HCT116 (cell line): ENCODE data around the gene CACNA2D3. TPM values are rescaled to one million over a fixed set of nuclear protein-coding genes. Genes with fewer than 3 reads are reported as not detected.

Source experiments
- ATAC-seq: fragments of 200-7000 bp; cut with Tn5 transposase; 2 replicates; pipeline ENCODE4 v1.9.1; 2020; ENCODE audit warnings: mild to moderate bottlenecking, moderate library complexity
- BruUV-seq: library from RNA; stranded (reverse); fragments of 400-500 nt; replicated peaks from 2 replicates; lab custom pipeline; 2021; lab: Mats Ljungman, UMichigan
- CTCF ChIA-PET: fragments of 300-600 bp; sonication (Branson Sonifier 250); formaldehyde crosslinking; loops from one replicate; lab custom pipeline; 2021; ENCODE audit warnings: antibody characterized with exemption; lab: Charles Lee
- POLR2A ChIA-PET: fragments of 300-600, 350-600 bp; sonication (Branson Sonifier 250); formaldehyde crosslinking; loops from one replicate; lab custom pipeline; 2021; ENCODE audit warnings: antibody characterized with exemption; lab: Charles Lee
- RAD21 ChIA-PET, 2 experiments: fragments of 300-600 bp; sonication (Branson Sonifier 250); formaldehyde crosslinking; loops; one replicate each; lab custom pipeline; 2023; ENCODE audit warnings: low total read pairs in 2 of 2; ENCODE audit not compliant: uncharacterized antibody in 2 of 2, unreplicated experiment in 2 of 2, low non-redundant PET in 1 of 2; lab: Charles Lee
- DNase-seq: peaks from one replicate; pipeline ENCODE4 v3.0.0-alpha.2; 2010; ENCODE audit warnings: low read depth, low spot score
- H2AFZ ChIP-seq: fragments of 200-600 bp; shearing (Covaris generic), sonication (generic); 2 replicates; pipeline ENCODE4 v1.6.1; 2017; ENCODE audit warnings: low read depth, mixed run types, mixed read lengths, antibody characterized with exemption, low read length; ENCODE audit not compliant: poor library complexity, severe bottlenecking
- H3K27ac ChIP-seq: 2 replicates; pipeline ENCODE4 v1.5.1; 2012; ENCODE audit warnings: low read depth, low read length
- H3K27me3 ChIP-seq: fragments of 200-600 bp; sonication (generic); 2 replicates; pipeline ENCODE4 v1.6.1; 2016; ENCODE audit warnings: mixed run types, low read length, mixed read lengths; ENCODE audit not compliant: insufficient read depth
- H3K36me3 ChIP-seq, 2 experiments: fragments of 200-500 bp in 1 of 2; fragments of 200-600 bp in 1 of 2; sonication (Bioruptor generic) in 1 of 2; sonication (generic) in 1 of 2; 2 replicates each; pipeline versions ENCODE4 v1.5.1 to v1.6.1; 2014 to 2016; ENCODE audit warnings: low read length in 2 of 2, inconsistent platforms in 1 of 2, mixed read lengths in 1 of 2, mixed run types in 1 of 2; ENCODE audit not compliant: insufficient read depth in 2 of 2, control insufficient read depth in 1 of 2
- H3K4me1 ChIP-seq, 2 experiments: fragments of 200-600 bp in 1 of 2; sonication (generic) in 1 of 2; 2 replicates each; pipeline versions ENCODE4 v1.5.1 to v1.6.1; 2012 to 2017; ENCODE audit warnings: low read length in 2 of 2, inconsistent platforms in 1 of 2, mild to moderate bottlenecking in 1 of 2, mixed read lengths in 1 of 2, mixed run types in 1 of 2, moderate library complexity in 1 of 2; ENCODE audit not compliant: insufficient read depth in 2 of 2, control insufficient read depth in 1 of 2
- H3K4me2 ChIP-seq: fragments of 200-600 bp; sonication (generic); 2 replicates; pipeline ENCODE4 v1.6.1; 2017; ENCODE audit warnings: mixed run types, low read length, mixed read lengths
- H3K4me3 ChIP-seq, 2 experiments: fragments of 200-600 bp in 1 of 2; sonication (generic) in 1 of 2; replicated peaks in 1 of 2; 2 replicates each; pipeline ENCODE4 v1.5.1; 2011 to 2016; ENCODE audit warnings: low read length in 2 of 2, control low read depth in 1 of 2, low read depth in 1 of 2, mild to moderate bottlenecking in 1 of 2, mixed read lengths in 1 of 2, mixed run types in 1 of 2
- H3K79me2 ChIP-seq: fragments of 200-600 bp; sonication (generic); 2 replicates; pipeline ENCODE4 v1.6.1; 2017; ENCODE audit warnings: mild to moderate bottlenecking, mixed run types, low read length, moderate library complexity, mixed read lengths; ENCODE audit not compliant: insufficient read depth
- H3K9ac ChIP-seq: fragments of 200-600 bp; sonication (generic); 2 replicates; pipeline ENCODE4 v1.6.1; 2016; ENCODE audit warnings: low read length, mixed read lengths
- H3K9me2 ChIP-seq: fragments of 200-600 bp; sonication (generic), shearing (Covaris generic); 2 replicates; pipeline ENCODE4 v1.6.1; 2017; ENCODE audit warnings: mixed run types, mild to moderate bottlenecking, moderate library complexity; ENCODE audit not compliant: insufficient read depth
- H3K9me3 ChIP-seq, 2 experiments: fragments of 200-500 bp in 1 of 2; fragments of 200-600 bp in 1 of 2; sonication (Bioruptor generic) in 1 of 2; sonication (generic) in 1 of 2; 2 replicates each; pipeline ENCODE4 v1.6.1; 2014 to 2017; ENCODE audit warnings: low read length in 2 of 2, mixed read lengths in 2 of 2, inconsistent platforms in 1 of 2, low read depth in 1 of 2, mild to moderate bottlenecking in 1 of 2, mixed run types in 1 of 2, moderate library complexity in 1 of 2; ENCODE audit not compliant: control insufficient read depth in 1 of 2, insufficient read depth in 1 of 2
- H4K20me1 ChIP-seq: fragments of 200-600 bp; sonication (generic), shearing (Covaris generic); 2 replicates; pipeline ENCODE4 v1.6.1; 2017; ENCODE audit warnings: mixed run types, mild to moderate bottlenecking, moderate library complexity; ENCODE audit not compliant: insufficient read depth
- CEBPB ChIP-seq: IDR thresholded peaks from 2 replicates; pipeline ENCODE4 v1.6.1; 2012; ENCODE audit warnings: low read depth
- EZH2 ChIP-seq: fragments of 200-600 bp; sonication (generic); IDR thresholded peaks from 2 replicates; pipeline ENCODE4 v1.6.1; 2017; ENCODE audit warnings: antibody characterized with exemption, mixed run types
- FOSL1 ChIP-seq: IDR thresholded peaks from 2 replicates; pipeline ENCODE4 v1.6.1; 2012; ENCODE audit warnings: low read depth
- POLR2A ChIP-seq: IDR thresholded peaks from 2 replicates; pipeline ENCODE4 v1.7.0; 2011; ENCODE audit warnings: borderline replicate concordance; ENCODE audit not compliant: insufficient read depth, insufficient read length; ENCODE audit errors: extremely low read depth
- POLR2AphosphoS5 ChIP-seq: IDR thresholded peaks from 2 replicates; pipeline ENCODE4 v1.6.1; 2011; ENCODE audit warnings: mild to moderate bottlenecking, low read depth, low read length, moderate library complexity
- RAD21 ChIP-seq: IDR thresholded peaks from 2 replicates; pipeline ENCODE4 v1.6.1; 2012; ENCODE audit warnings: low read depth, mild to moderate bottlenecking
- TCF7L2 ChIP-seq: IDR thresholded peaks from 2 replicates; pipeline ENCODE4 v1.7.0; 2011; ENCODE audit warnings: borderline replicate concordance, inconsistent platforms; ENCODE audit not compliant: insufficient read depth, insufficient read length; ENCODE audit errors: extremely low read depth
- YY1 ChIP-seq: IDR thresholded peaks from 2 replicates; pipeline ENCODE4 v1.6.1; 2011; ENCODE audit warnings: low read length, low read depth, moderate library complexity, mild to moderate bottlenecking; ENCODE audit not compliant: insufficient replicate concordance; ENCODE audit errors: extremely low read depth
- intact Hi-C: fragments of 100-400 bp; cut with micrococcal nuclease; formaldehyde crosslinking; loops from 2 replicates; pipeline ENCODE4 v1.10.0; 2022
- total RNA-seq: library from RNA; stranded (reverse); gene quantifications from one replicate; pipeline ENCODE4 v1.2.1, GENCODE V29; 2021; ENCODE audit not compliant: unreplicated experiment
- TF ChIP-seq, protein P1 (sequence below): IDR thresholded peaks from 2 replicates; pipeline ENCODE4 v1.6.1; 2012
- TF ChIP-seq, protein P2 (sequence below): IDR thresholded peaks from 2 replicates; pipeline ENCODE4 v1.6.1; 2011; ENCODE audit warnings: mild to moderate bottlenecking, low read length, moderate library complexity; ENCODE audit not compliant: insufficient replicate concordance; ENCODE audit errors: extremely low read depth

CACNA2D3 gene
- total RNA-seq, 1 experiment from 2014 or later = 0.20 TPM

DNA sequence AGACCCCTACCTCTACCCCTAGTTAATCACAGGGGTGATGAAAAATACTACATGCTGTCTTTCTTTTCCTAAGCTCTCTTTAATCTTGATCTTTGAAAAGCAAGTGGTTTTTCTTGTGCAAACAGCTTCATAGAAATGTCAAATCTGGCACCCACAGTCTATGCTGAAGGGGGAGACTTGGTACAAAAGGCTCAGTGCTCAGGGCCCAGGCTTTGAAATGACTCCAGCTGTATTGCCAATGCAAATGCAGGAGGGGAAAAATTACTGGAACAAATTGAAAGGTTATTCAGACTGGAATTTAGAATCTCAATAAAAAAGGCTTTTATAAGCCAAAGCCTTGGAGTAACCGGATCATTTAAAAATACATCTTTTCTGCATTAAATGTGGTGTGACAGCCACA is 581.6 kb downstream of the CACNA2D3 start:
- no TSS peak for BruUV-seq
- H3K9me3 ChIP-seq = peaks cover 0 to 18% of the 10 kb centered on the region in 2 experiments; a peak in 2 of 4 replicates
- ChIA-PET RAD21 (no interaction called here), CTCF (no interaction called here), POLR2A (no interaction called here)
- intact Hi-C loops = no loop called here
- H3K79me2 ChIP-seq = no peaks in the 10 kb centered on the region
- no peaks in the 10 kb centered on the region for H4K20me1 ChIP-seq
- ATAC-seq = no peak
- no peak overlapping the region for H3K9ac ChIP-seq
- no peak overlapping the region for H3K4me2 ChIP-seq
- no peaks in the 10 kb centered on the region for H3K4me1 ChIP-seq
- no peaks in the 10 kb centered on the region for H3K27me3 ChIP-seq
- no peak overlapping the region for H3K27ac ChIP-seq
- H3K9me2 ChIP-seq = no peaks in the 10 kb centered on the region
- H2AFZ ChIP-seq = no peak overlapping the region
- H3K36me3 ChIP-seq = no peaks in the 10 kb centered on the region
- no peak overlapping the region for H3K4me3 ChIP-seq
- no peak for TF ChIP-seq FOSL1
- TF ChIP-seq YY1 = no peak
- no peak for TF ChIP-seq EZH2
- TF ChIP-seq, protein P1, sequence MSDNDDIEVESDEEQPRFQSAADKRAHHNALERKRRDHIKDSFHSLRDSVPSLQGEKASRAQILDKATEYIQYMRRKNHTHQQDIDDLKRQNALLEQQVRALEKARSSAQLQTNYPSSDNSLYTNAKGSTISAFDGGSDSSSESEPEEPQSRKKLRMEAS = no peak
- TF ChIP-seq TCF7L2 = no peak
- TF ChIP-seq CEBPB = no peak
- TF ChIP-seq POLR2AphosphoS5 = no peak
- TF ChIP-seq POLR2A = no peak
- TF ChIP-seq, protein P2, sequence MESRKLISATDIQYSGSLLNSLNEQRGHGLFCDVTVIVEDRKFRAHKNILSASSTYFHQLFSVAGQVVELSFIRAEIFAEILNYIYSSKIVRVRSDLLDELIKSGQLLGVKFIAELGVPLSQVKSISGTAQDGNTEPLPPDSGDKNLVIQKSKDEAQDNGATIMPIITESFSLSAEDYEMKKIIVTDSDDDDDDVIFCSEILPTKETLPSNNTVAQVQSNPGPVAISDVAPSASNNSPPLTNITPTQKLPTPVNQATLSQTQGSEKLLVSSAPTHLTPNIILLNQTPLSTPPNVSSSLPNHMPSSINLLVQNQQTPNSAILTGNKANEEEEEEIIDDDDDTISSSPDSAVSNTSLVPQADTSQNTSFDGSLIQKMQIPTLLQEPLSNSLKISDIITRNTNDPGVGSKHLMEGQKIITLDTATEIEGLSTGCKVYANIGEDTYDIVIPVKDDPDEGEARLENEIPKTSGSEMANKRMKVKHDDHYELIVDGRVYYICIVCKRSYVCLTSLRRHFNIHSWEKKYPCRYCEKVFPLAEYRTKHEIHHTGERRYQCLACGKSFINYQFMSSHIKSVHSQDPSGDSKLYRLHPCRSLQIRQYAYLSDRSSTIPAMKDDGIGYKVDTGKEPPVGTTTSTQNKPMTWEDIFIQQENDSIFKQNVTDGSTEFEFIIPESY = no peak
- TF ChIP-seq RAD21 = no peak
- TF ChIP-seq, all 23 proteins: peak for 0
- no peak for DNase-seq
